ENCODE measurements around the gene MYO1D. TPM values are rescaled to one million over a fixed set of nuclear protein-coding genes. Genes with fewer than 3 reads are reported as not detected.
A peak's percentile ranks its signal among the peaks of the same experiment; 100 is the strongest.

Gene MYO1D
- total and polyA plus RNA-seq, 2 donors (not counting 3 experiments of a cell fraction or from before 2014, with no cell fraction given): 37.8 to 85.5 TPM

DNA sequence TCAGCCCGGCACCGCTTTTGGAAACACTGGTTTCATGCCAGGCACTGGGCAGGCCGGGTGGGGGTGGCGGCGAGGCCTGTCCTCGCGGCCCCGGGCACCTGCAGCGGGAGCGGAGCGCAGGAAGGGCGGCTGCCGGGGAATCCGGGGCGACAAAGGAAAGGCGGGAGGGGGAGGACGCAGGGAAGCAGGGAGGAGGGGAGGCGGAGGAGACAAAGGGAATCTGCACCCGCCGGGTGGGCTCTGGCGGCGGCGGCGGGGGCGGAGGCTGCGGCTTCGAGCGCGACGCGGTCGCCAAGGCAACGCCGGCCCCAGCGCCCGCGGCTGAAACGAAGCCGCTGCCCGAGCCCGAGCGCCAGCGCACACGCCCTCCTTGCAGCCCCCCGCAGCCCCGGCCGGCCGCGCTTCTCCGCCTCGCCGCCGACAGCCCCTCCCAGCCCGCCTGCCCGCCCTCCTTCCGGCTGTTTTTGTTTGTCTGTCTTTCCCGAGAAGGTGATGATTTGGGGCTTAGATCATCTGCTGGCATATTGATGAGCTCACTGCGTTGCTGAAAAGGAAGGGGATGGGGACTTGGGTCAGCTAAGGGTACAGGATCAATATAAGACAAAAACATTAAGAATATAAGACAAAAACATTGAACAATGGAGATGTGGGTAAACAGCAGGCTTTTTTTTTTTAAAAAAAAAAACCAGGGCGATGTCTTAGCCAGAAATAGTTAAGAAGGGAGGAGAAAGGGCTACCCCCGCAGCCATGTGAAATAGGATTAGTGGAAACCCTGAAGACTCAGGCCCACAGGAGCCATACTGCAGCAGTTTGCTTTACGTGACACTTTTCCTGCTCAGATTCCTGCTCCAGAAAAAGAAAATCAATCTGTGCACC lies 357.5 kb downstream of the MYO1D start:
- ChIA-PET POLR2A (interaction anchor here (0.6 kb wide), 1 partner anchor 967 kb away, joined by 3 read pairs; no protein-coding TSS in a partner anchor), CTCF (interaction anchor here (0.9 kb wide), 1 partner anchor 30 kb away, joined by 3 read pairs; no protein-coding TSS in a partner anchor)
- peak overlapping the region; percentile 43 for H2AFZ ChIP-seq (ENCODE audit: low read depth, low read length)
- peak overlapping the region; percentile 56 for H3K4me2 ChIP-seq (ENCODE audit: insufficient read depth, low read length)
- H3K4me3 ChIP-seq (replicated peaks in 1 of 3; ENCODE audit: insufficient read depth in 1 of 3, low read depth in 1 of 3, low read length in 3 of 3): peak overlapping the region; percentile 6 to 50 (median 48)
- intact Hi-C loops (cut with micrococcal nuclease): loop anchor here (1.0 kb wide), 3 partner anchors 17 to 33 kb away; partner anchors contain the start of gene CDK5R1
- no peaks in the 10 kb centered on the region for H3K9me3 ChIP-seq (replicated peaks; ENCODE audit: control insufficient read depth, insufficient read depth, low read length)
- H3K9me1 ChIP-seq (replicated peaks; ENCODE audit: control insufficient read depth, extremely low read depth, insufficient read depth, low read length): no peaks in the 10 kb centered on the region
- no peaks in the 10 kb centered on the region for H3K79me2 ChIP-seq (ENCODE audit: control insufficient read depth, insufficient read depth, low read length)
- TF ChIP-seq, protein P1, sequence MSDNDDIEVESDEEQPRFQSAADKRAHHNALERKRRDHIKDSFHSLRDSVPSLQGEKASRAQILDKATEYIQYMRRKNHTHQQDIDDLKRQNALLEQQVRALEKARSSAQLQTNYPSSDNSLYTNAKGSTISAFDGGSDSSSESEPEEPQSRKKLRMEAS (IDR thresholded peaks at IDR 0.05; ENCODE audit: insufficient read depth, insufficient read length): no peak
- TF ChIP-seq POLR2AphosphoS5 (IDR thresholded peaks at IDR 0.05; ENCODE audit: insufficient read depth, low read depth, low read length) (peak; percentile 67), POLR2A (IDR thresholded peaks at IDR 0.05; ENCODE audit: low read depth, low read length) (no peak), EZH2 (IDR thresholded peaks at IDR 0.05; ENCODE audit: borderline replicate concordance, low read depth, low read length, severe bottlenecking) (no peak), MYC (IDR thresholded peaks at IDR 0.05; ENCODE audit: low read depth, low read length) (no peak)
- TF ChIP-seq, protein P2, sequence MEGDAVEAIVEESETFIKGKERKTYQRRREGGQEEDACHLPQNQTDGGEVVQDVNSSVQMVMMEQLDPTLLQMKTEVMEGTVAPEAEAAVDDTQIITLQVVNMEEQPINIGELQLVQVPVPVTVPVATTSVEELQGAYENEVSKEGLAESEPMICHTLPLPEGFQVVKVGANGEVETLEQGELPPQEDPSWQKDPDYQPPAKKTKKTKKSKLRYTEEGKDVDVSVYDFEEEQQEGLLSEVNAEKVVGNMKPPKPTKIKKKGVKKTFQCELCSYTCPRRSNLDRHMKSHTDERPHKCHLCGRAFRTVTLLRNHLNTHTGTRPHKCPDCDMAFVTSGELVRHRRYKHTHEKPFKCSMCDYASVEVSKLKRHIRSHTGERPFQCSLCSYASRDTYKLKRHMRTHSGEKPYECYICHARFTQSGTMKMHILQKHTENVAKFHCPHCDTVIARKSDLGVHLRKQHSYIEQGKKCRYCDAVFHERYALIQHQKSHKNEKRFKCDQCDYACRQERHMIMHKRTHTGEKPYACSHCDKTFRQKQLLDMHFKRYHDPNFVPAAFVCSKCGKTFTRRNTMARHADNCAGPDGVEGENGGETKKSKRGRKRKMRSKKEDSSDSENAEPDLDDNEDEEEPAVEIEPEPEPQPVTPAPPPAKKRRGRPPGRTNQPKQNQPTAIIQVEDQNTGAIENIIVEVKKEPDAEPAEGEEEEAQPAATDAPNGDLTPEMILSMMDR (IDR thresholded peaks at IDR 0.05; ENCODE audit: extremely low read depth in 1 of 2, insufficient read depth in 1 of 2, low read depth in 1 of 2, low read length in 2 of 2): no peak
- no peaks in the 10 kb centered on the region for H4K20me1 ChIP-seq (replicated peaks; ENCODE audit: control insufficient read depth, extremely low read depth, insufficient read depth, low read length)
- no TSS peak for BruUV-seq (replicated peaks)
- H3K27me3 ChIP-seq (ENCODE audit: control insufficient read depth in 2 of 2, insufficient read depth in 2 of 2, low read length in 2 of 2): no peaks in the 10 kb centered on the region
- peak overlapping the region; percentile 66 for H3K27ac ChIP-seq (ENCODE audit: insufficient read depth, low read depth, low read length)
- no peak for FAIRE-seq
- peak; percentile 49 for DNase-seq (ENCODE audit: low read depth, low spot score)
- no peaks in the 10 kb centered on the region for H3K36me3 ChIP-seq (ENCODE audit: control insufficient read depth in 2 of 2, extremely low read depth in 1 of 2, insufficient read depth in 2 of 2, low read length in 2 of 2)
- H3K9ac ChIP-seq (replicated peaks; ENCODE audit: extremely low read depth, insufficient read depth, low read length): peak overlapping the region; percentile 61
- peaks cover 19% of the 10 kb centered on the region for H3K4me1 ChIP-seq (ENCODE audit: control insufficient read depth, extremely low read depth, insufficient read depth, low read length)
- dilution Hi-C loops (cut with MboI; ENCODE audit: extremely low pct_ligation_motif_present, low sequenced_read_pairs): no loop called here
